Muscle layer of duodenum (tissue), 2 donors: ENCODE results near the gene ADAMTS13.
"Not testable (repeated sequence)": the region's sequence is repeated elsewhere in the genome, so short reads cannot be mapped to it uniquely, and the experiment has no call there.

Source experiments
- H3K27ac ChIP-seq: one replicate; pipeline ENCODE4 v1.7.0; 2013; ENCODE audit warnings: mild to moderate bottlenecking, low read length
- H3K27me3 ChIP-seq: one replicate; pipeline ENCODE4 v1.7.0; 2013; ENCODE audit warnings: low read depth, mild to moderate bottlenecking, control low read depth, low read length
- H3K36me3 ChIP-seq, 2 donors: one replicate each; pipeline ENCODE4 v1.7.0; 2013; ENCODE audit warnings: low read length in 2 of 2, control low read depth in 1 of 2, mild to moderate bottlenecking in 1 of 2; ENCODE audit not compliant: insufficient read depth in 2 of 2, control insufficient read depth in 1 of 2
- H3K4me1 ChIP-seq, 2 donors: one replicate each; pipeline ENCODE4 v1.7.0; 2013; ENCODE audit warnings: low read length in 2 of 2, mild to moderate bottlenecking in 2 of 2, control low read depth in 1 of 2, moderate library complexity in 1 of 2; ENCODE audit not compliant: insufficient read depth in 2 of 2, control insufficient read depth in 1 of 2
- H3K4me3 ChIP-seq, 2 donors: one replicate each; pipeline ENCODE4 v1.7.0; 2013; ENCODE audit warnings: low read length in 2 of 2, low read depth in 1 of 2, mild to moderate bottlenecking in 1 of 2
- H3K9me3 ChIP-seq, 2 donors: one replicate each; pipeline ENCODE4 v1.7.0; 2013; ENCODE audit warnings: low read length in 2 of 2, control low read depth in 1 of 2, mild to moderate bottlenecking in 1 of 2; ENCODE audit not compliant: control insufficient read depth in 1 of 2
- donor health status: healthy.

Gene ADAMTS13

DNA sequence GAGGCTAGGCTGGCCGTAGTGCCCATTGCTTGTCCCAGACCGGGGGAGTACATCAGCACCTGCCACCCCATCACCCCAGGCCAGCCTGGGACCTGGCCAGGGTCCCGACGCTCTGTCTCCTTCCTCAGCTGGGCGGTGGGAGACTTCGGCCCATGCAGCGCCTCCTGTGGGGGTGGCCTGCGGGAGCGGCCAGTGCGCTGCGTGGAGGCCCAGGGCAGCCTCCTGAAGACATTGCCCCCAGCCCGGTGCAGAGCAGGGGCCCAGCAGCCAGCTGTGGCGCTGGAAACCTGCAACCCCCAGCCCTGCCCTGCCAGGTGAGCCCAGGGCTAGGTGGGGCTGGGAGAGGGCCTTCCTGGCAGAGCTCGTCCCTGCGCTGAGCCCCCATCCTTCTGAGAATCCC, 21.1 kb downstream of the ADAMTS13 start:
- H3K4me3 ChIP-seq = no peak overlapping the region
- no peaks in the 10 kb centered on the region for H3K9me3 ChIP-seq
- H3K27ac ChIP-seq = no peak overlapping the region
- no peaks in the 10 kb centered on the region for H3K4me1 ChIP-seq
- no peaks in the 10 kb centered on the region for H3K27me3 ChIP-seq
- no peaks in the 10 kb centered on the region for H3K36me3 ChIP-seq

GRCh38 chr9:133443982-133444381, 21.8 kb downstream of the ADAMTS13 start:
- no peak overlapping the region for H3K27ac ChIP-seq
- H3K9me3 ChIP-seq = no peaks in the 10 kb centered on the region
- H3K4me3 ChIP-seq = no peak overlapping the region
- H3K4me1 ChIP-seq = no peaks in the 10 kb centered on the region
- H3K27me3 ChIP-seq = no peaks in the 10 kb centered on the region
- no peaks in the 10 kb centered on the region for H3K36me3 ChIP-seq

DNA sequence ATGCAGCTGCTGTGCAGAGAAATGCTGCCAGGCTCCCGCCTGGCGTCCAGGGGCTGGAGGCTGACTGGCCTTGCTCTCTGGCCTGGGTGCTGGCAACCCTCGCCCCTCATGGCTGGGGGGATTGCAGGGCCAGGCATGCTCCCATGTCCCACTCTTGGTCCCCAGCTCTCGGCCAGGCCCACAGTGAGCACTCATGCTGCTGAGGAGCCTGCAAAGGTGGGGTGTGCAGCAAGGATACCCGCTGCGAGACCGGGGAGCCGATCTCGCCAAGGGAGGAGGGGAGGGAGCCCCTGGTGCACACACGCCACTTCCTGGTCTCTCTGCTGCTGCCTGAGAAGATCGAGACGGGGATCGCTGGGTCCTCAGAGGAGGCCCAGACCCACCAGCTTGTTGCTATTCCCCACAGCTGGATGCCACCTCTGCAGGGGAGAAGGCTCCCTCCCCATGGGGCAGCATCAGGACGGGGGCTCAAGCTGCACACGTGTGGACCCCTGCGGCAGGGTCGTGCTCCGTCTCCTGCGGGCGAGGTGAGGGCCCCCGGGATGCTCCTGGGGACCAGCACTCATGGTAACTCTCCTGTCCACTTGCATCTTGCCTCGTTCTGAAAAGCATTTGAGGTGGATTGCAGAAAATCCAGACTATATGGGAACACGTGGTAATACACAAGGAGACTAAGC, 23.3 kb downstream of the ADAMTS13 start:
- Histone ChIP-seq H3K27me3 (no peaks in the 10 kb centered on the region), H3K36me3 (no peaks in the 10 kb centered on the region), H3K4me1 (no peaks in the 10 kb centered on the region), H3K4me3 (no peak overlapping the region), H3K27ac (no peak overlapping the region), H3K9me3 (no peaks in the 10 kb centered on the region)

- Histone ChIP-seq H3K36me3 (no peaks in the 10 kb centered on the region), H3K9me3 (no peaks in the 10 kb centered on the region), H3K4me1 (no peaks in the 10 kb centered on the region), H3K27me3 (no peaks in the 10 kb centered on the region), H3K4me3 (no peak overlapping the region), H3K27ac (no peak overlapping the region)
Observed at GRCh38 chr9:133448487-133448972, 26.4 kb downstream of the ADAMTS13 start.

- no peaks in the 10 kb centered on the region for H3K4me1 ChIP-seq
- no peak overlapping the region for H3K27ac ChIP-seq
- H3K9me3 ChIP-seq = no peaks in the 10 kb centered on the region
- no peak overlapping the region for H3K4me3 ChIP-seq
- H3K36me3 ChIP-seq = no peaks in the 10 kb centered on the region
- no peaks in the 10 kb centered on the region for H3K27me3 ChIP-seq
Observed at GRCh38 chr9:133449760-133450159, 27.6 kb downstream of the ADAMTS13 start.

DNA sequence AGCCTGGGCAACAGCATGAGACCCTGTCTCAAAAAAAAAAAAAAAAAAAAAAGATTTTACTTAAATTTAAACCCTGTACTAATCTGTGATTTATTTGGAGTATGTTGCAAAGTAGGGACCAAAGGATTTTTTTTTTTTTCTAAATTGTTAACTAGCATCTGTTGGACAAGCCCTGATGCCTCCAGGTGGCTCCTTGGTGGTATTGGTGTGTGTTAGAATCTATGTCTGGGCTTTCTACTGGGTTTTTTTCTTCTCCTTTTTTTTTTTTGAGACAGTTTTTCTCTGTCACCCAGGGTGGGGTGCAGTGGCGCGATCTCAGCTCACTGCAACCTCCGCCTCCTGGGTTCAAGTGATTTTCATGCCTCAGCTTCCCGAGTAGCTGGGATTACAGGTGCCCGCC, 29.7 kb downstream of the ADAMTS13 start:
- not testable (repeated sequence) for H3K27ac ChIP-seq, H3K4me3 ChIP-seq, H3K27me3 ChIP-seq, H3K36me3 ChIP-seq, H3K9me3 ChIP-seq, H3K4me1 ChIP-seq

DNA sequence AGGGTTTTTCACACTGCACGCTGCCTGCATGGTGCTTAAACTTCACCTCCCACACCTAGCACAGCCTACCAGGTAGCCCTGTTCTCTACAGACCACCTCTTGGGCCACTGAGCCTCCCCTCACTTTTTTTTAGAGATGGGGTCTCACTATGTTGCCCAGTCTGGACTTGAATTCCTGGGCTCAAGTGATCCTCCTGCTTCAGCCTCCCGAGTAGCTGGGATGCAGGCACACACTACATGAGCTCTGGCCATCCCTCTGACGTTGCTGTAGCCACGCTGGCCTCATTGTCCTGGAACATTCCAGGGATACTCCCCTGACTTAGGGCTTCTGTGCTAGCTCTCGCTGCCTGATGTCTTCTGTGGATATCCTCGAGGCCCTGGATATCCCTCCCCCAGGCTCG, 30.4 kb downstream of the ADAMTS13 start:
- Histone ChIP-seq H3K4me3 (no peak overlapping the region), H3K9me3 (no peaks in the 10 kb centered on the region), H3K27me3 (no peaks in the 10 kb centered on the region), H3K36me3 (no peaks in the 10 kb centered on the region), H3K4me1 (no peaks in the 10 kb centered on the region), H3K27ac (no peak overlapping the region)

DNA sequence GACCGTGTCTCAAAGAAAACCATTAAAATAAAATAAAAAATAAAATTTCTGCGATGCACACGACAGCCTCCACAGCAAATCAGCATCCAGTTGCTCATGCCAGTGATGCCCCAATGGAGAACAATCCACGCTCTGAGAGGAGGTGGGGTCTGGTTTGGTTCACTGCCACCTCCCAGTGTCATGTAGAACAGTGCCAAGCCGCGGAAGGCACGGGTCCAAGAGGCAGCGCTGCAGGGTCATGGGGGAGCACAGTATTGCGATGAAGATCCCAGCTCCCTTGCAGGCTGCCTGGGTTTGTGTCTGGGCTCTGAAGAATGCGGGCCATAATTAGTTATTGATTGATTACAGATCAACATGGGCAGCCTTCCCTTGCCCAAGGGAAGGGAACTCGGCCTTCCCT, 31.5 kb downstream of the ADAMTS13 start:
- Histone ChIP-seq H3K27me3 (no peaks in the 10 kb centered on the region), H3K36me3 (no peaks in the 10 kb centered on the region), H3K27ac (no peak overlapping the region), H3K4me3 (no peak overlapping the region), H3K4me1 (peaks cover 0 to under 1% of the 10 kb centered on the region in 2 donors), H3K9me3 (no peaks in the 10 kb centered on the region)

- Histone ChIP-seq H3K4me3 (no peak overlapping the region), H3K4me1 (peaks cover 0 to 7% of the 10 kb centered on the region in 2 donors), H3K27ac (no peak overlapping the region), H3K9me3 (no peaks in the 10 kb centered on the region), H3K36me3 (no peaks in the 10 kb centered on the region), H3K27me3 (no peaks in the 10 kb centered on the region)
Observed at GRCh38 chr9:133454325-133454724, 32.2 kb downstream of the ADAMTS13 start.

DNA sequence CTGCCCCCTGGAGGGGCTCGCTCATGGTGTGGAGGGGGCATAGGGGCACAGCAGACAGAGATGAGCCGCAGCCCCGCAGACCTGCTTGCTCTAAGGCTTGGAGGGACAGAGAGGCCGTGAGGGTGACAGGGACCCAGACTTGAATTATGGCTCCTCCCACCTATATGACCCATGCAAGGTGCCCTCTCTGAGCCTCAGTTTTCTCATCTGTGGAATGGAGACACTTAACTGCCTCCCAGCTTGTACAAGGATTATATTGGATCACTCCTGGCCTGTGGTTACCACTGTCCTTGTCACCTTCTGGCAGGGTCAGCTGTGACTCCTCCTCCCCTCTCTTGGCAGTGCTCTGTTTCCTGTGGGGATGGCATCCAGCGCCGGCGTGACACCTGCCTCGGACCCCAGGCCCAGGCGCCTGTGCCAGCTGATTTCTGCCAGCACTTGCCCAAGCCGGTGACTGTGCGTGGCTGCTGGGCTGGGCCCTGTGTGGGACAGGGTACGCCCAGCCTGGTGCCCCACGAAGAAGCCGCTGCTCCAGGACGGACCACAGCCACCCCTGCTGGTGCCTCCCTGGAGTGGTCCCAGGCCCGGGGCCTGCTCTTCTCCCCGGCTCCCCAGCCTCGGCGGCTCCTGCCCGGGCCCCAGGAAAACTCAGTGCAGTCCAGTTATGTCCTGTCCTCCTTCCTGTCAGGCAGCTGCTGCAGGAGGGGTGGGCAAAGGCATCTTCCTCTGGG, 32.9 kb downstream of the ADAMTS13 start:
- H3K36me3 ChIP-seq = no peaks in the 10 kb centered on the region
- H3K27me3 ChIP-seq = no peaks in the 10 kb centered on the region
- H3K27ac ChIP-seq = no peak overlapping the region
- H3K9me3 ChIP-seq = no peaks in the 10 kb centered on the region
- peaks cover 0 to 8% of the 10 kb centered on the region in 2 donors for H3K4me1 ChIP-seq
- H3K4me3 ChIP-seq = no peak overlapping the region

- Histone ChIP-seq H3K36me3 (no peaks in the 10 kb centered on the region), H3K27ac (no peak overlapping the region), H3K4me1 (peaks cover 0 to 14% of the 10 kb centered on the region in 2 donors), H3K27me3 (no peaks in the 10 kb centered on the region), H3K4me3 (no peak overlapping the region), H3K9me3 (no peaks in the 10 kb centered on the region)
Observed at GRCh38 chr9:133455936-133456335, 33.8 kb downstream of the ADAMTS13 start.
